Lung microvascular endothelial cell (primary cell): Measurements from ENCODE around the gene PPFIBP2. TPM values are rescaled to one million over a fixed set of nuclear protein-coding genes. Genes with fewer than 3 reads are reported as not detected.
A peak's percentile ranks its signal among the peaks of the same experiment; 100 is the strongest.

ENCODE experiments used
- DNase-seq, 2 donors: peaks; one replicate each; pipeline versions ENCODE4 v3.0.0 to v3.0.0-alpha.2; 2010; ENCODE audit warnings: low read depth in 2 of 2
- total RNA-seq: library from RNA; depleted of rRNA; stranded (reverse); fragments of >200 nt; gene quantifications from 2 replicates; pipeline ENCODE4 v1.2.1, GENCODE V29; 2014

PPFIBP2 gene
- 2.0 and 5.2 TPM in 2 replicates for total RNA-seq

DNA sequence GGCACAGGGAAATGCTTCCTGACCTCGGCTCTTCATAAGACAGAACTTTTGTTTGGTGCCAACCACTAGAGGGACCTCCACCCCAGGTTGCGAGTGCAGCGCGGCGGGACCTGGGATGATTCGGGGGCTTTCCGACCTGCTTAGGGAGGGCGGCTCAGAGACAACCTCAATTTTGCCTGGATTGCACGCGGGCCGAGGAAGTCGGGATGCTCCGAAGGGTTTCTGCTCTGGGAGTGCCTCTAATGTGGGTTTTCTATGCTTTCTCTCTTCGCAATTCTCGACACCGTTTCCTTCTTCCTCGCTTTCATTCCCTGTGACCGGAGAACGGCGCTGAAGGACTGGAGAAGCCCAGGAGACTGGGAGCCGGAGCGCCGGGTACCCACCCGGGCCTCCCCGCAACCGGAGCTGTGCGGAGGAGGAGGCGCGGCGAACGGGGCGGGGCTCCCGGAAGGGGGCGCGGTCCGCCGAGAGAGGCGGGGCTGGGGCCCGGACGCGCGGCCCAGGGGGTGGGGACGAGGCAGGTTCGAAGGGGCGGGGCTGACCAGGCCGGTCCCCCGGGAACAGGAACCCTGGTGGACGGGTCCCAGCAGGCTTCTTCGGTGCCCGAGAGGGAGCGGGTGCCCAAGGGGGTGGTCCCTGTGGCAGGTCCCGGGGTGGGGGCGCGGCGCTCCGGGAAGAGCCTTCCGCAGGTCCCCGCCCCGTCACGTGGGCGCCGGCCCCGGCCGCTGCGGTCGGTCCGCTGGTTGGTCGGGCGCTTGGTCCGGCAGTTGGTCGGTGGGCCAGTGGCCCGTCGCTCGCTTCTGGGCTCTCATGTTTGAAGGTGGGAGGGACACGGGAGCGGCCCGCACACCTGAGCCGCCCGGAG, at the start of gene PPFIBP2:
Gene PPFIBP2, plus strand, starts transcription at position 766 of the 865 bp plus-strand sequence. CDS start 35,477 bp downstream, outside the sequence.
- peak; percentile 65 to 69 for DNase-seq

DNA sequence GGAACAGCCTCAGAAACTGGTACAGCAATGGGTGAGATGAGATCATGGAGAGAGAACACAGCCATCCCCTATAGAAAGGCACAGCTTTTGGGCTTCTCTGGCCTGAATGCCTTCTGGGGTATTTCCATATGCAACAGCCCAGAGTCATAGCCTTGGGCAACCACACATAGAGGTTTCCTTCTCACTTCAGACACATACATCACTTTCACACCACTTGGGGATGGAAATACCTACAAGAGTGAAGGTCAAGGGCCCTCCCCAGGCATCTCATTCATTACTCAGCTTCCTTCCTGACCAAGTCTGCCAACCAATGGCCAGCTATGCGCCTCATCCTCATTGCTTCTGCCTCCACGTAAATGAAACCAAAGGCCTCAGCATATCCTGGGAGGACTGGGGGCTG, 46.1 kb upstream of the PPFIBP2 start:
- peak in 1 of 2 donors; percentile 67 for DNase-seq

DNA sequence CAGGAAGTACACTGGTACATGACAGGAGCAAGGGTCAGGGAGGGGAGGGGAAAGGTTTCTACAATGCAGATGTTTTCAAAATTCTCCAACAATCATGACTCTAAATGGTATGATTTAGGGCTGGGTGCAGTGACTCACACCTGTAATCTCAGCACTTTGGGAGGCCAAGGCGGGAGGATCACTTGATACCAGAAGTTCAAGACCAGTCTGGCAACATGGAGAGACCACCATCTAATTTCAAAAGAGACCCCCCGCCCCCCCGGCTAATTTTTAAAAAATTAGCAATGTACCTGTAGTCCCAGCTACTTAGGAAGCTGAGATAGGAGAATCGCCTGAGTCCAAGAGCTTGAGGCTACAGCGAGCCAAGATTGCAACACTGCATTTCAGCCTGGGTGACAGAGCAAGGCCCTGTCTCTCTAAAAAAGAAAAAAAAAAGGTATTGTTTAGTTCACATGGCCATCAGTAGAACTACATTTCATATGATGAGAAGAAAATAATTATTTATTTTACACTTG, 44.4 kb upstream of the PPFIBP2 start:
- no peak for DNase-seq

DNA sequence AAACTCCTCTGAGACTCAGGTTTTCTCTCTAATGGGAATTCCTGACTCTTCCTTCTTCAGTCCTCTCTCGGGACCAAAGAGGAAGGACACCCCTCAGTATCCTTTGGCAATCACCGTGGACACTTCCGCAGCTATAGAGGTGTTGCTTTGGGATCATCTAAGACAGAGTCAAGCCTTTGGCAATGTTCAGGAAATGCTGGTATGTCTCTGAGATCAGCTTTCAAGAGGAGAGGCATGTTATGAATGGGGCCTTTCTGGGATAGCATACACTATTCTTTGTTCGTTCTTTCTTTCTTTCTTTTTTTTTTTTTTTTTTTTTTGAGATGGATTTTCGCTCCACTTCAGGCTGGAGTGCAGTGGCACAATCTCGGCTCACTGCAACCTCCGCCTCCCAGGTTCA, 42.7 kb upstream of the PPFIBP2 start:
- DNase-seq = no peak

DNA sequence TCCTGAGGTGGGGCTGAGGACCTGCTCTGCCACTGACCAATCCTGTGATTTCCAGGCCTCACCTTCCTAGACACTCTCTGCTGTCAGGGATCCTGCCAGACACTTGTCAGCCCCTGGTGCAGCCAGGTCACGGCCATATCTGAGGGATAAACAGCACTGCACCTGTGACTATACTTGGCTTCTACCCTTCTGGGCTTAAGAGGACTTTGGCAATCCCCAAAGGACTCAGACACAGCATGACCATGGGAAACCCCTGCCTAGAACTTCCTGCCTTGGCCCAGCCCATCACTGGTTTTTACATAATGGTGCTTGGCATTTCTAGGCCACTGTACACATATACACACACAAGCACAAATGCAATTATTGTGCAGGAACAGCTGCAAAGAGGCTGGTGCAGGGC, 40.1 kb upstream of the PPFIBP2 start:
- DNase-seq = no peak

DNA sequence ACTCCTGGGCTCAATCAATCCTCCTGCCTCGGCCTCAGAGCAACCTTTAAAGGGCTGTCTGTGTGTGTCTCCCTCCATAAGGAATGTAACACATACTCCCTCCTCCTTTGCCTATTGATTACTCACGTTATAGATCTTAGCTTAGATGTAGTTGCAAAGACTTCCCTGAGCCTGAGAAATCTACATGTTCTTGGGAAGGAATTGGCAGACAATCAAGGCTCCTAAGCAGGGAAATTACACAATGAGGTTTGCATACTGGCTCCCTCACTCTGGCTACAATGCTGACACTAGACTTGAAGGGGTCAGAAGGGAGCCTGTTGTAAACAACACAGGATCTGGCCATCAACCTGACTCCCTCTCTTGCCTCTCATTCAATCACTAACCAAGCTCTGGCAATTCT, 33.7 kb upstream of the PPFIBP2 start:
- DNase-seq = no peak

DNA sequence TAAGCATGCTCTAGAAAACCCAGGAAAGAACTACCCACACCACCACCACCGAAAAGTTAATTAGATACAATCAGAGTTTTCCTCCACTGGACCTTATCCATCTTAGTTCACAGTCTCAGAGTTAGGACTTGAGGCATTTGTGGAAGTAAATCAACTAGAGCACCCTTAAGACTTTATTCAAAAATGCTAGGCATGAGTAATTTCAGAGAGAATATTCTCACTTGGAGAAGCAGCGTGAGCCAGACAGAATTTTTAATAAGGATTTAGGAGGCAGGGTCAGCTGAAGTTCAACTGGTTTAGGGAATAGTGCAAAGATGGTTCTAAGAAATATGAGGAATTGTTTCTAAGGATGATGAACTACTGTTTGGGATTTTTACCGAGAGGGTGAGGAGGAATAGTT, 29.7 kb upstream of the PPFIBP2 start:
- DNase-seq = no peak

DNA sequence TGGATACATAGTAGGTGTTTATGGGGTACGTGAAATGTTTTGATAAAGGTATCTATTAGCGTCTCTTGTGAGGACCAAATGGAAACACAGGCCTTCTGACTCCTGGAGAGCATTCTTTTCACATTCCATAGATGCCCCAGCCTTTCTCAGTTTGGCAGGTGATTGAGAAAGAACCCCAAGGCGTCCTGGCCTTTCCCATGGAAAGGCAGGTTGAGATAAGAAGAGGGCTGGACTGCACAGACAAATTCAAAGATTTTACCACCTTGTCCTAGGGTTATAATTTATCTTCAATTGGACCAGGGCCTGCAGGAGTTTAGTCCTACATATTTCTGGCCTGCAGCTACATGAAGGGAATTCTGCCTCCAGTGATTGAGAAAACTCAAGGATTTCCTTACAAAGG, 29.2 kb upstream of the PPFIBP2 start:
- DNase-seq = no peak

DNA sequence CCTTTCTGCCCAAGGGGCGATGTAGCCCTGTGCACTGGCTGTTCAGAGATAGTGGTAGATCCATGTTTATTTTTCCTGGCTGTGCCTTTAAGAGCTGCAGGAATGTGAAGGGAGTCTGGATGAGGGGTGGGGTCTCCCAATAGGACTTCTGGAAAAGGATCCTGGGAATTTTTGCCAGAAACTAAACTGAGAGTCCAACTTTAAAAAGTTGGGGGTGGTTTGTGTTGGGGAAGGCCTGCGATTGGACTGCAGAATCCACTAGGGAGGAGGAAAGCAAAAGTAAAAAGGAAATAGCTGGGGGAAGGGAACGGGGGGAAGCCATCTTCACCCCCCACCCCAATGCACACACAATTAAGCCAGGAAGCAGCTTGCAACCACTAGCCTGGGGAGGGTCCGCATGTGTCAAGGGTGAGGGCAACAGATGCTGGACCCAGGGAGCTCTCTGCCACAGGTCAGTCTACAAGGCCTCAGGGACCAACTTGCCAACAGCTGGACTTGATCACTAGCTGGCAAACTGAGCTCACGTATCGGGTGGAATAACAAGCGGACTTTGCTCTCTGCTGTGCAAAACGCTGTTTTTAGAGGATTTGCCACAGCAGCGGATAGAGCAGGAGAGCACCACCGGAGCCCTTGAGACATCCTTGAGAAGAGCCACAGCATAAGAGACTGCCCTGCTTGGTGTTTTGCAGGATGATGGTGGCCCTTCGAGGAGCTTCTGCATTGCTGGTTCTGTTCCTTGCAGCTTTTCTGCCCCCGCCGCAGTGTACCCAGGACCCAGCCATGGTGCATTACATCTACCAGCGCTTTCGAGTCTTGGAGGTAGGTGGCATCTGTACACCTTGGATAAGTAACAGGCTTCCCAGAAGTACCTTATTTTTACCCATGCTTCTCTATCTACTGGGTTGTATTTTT, 28.4 kb upstream of the PPFIBP2 start, which contains the start of gene OLFML1:
Gene OLFML1, plus strand, starts transcription at position 321 of the 912 bp plus-strand sequence. Its CDS starts 370 bp downstream, at position 691.
- no peak for DNase-seq

DNA sequence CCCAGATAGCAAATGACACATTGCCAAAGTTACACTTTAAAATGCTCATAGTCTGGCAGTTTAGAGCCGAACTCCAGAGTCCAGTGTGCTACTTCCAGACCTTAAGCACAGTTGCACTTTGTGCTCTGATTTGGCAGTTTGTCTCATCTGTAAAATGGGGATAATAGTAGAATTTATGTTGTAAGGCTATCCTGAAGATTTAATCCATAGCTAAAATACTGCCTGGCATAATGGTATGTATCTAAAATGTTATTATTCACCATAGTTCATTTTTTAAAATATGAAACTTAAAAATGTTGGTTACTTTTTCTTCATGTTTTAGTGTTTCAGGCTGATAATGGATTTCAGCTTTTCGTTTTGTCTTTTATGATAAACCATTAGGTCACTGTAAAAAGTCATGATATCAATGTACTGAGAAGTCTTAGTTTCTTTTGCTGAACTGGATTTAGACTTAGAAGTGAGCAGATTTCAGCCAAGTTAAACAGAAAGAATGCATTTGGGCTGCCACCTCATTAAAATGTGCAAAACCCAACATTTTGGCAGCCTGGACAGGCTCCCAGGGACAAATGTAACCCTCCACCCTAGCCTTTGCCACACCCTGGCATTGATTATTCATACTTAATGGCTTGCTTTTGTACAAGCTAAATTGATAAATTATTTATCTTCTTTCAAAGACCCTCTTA, 27.6 kb upstream of the PPFIBP2 start:
- no peak for DNase-seq

DNA sequence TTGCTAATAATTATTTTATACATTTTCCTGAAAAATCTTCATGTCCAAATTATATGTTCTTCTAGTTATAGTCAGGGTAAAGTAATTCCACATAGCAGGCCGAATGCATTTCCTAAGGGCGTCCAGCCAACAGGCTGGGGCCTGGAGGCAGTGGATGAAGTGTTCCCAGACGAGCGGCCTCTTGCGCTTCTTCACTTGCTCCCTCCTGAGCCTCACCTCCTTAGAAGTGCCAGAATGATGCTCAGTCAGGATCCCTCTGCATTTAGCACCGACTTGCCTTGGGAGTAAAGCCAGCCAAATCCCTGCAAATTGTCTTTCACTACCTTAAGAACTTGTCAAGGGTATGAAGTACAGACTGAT, 27.0 kb upstream of the PPFIBP2 start:
- no peak for DNase-seq

DNA sequence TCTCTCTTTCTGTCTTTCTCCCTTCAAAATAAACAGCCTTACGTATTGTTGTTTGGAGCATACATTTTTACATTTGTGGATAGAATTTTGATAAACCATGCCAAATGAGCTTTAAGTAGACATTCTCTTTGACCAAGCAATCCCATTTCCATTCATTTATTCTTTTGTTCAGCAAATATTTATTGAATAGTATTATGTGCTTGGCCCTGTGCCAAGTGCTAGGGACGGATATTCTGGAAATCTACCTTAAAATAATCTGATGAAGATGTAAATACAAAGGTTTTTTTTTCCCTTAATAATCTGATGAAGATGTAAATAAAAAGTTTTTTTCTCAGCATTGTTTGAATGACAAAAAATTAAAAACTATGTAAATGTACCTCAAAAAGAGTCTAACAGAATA, 26.4 kb upstream of the PPFIBP2 start:
- no peak for DNase-seq

DNA sequence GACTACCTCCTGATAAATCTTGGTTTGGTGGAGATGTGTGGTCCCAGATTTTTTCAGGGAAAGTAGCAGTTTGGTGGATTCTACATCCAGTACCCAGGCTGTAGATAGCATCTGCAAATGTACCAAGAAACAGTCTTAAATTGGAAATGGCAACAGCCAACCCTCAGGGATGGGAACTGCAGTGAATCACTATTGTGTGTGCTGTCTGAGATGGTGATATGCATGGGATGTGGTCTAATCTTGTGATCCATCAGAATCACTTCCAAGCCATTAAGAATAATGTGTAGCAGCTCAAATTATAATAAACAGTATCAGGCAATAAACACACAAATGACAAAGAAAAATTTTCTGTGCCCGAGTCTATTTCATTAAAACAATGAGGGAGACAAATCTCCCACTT, 25.1 kb upstream of the PPFIBP2 start:
- DNase-seq = no peak

DNA sequence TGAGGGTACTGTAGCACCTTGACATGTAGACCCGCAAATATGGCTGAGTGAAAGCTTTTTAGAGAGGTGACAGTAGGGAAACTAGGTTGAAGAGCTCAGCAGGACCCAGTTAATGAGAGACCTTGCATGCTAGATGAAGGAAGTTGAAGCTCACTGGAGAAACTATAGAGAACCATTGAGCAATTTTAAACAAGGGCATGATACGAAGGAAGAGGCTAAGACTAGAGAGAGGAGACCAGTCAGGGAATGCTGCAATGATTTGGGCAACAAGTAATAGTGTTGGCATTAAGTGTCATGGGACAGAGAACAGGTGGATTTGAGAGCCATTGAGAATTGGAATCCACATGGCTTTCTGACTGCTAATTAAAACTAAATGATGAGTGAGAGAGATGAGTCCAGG, 24.4 kb upstream of the PPFIBP2 start:
- DNase-seq = no peak

DNA sequence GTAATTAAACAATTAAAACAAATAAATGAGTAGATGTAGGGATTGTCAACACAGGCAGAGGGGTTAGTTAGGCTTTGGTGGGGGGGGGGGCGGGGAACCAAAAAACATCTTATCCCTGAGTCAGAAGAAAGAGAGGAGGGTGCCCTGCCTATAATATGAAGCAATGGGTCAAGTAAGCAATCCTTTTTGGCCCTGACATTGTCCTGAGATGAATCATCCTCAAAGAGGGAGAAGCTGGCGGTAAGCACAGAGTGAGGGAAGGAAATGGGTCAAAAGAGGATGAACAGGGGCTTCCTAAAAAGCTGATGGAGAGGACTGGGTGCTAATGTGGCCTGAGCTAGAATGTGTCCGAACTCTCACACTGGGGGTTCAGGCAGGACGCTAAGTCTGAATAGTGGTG, 23.7 kb upstream of the PPFIBP2 start:
- DNase-seq = no peak

DNA sequence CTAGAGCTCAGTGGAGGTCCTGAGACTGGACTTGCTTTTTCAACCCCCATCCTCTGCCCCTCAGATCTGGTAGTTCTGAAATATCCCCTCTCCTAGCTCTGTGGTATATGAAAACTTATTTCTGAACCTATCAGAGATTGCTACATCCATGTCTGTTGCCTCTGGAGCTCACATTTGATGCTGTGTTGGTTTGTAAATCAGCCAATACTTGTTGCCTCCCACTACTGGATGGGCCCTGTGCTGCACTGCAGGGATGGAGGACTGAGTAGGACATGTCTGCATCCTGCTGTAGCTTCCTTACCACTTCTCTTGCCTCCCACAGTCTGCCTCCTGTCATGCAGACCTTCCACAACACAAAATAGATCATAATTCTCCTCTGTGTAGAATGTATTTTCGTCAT, 23.3 kb upstream of the PPFIBP2 start:
- DNase-seq = no peak

DNA sequence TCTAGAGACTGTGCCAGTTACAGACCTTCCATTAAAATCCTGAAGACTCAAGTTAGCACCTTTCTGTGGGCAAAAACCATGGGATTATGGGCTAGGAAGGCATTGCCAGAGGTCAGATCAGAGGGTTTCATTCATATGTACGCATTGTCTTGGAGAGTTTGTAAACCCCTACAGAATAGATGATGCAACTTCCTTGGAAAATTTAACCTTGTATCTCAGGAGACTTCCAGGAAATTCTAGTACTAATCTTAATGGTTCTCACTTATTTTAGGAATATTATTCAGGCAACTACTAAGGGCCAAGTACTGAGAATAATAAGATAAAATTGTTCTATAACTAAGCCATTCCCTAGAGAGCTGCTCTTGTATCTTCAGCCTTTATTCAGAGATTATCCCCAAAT, 21.5 kb upstream of the PPFIBP2 start:
- DNase-seq = no peak

DNA sequence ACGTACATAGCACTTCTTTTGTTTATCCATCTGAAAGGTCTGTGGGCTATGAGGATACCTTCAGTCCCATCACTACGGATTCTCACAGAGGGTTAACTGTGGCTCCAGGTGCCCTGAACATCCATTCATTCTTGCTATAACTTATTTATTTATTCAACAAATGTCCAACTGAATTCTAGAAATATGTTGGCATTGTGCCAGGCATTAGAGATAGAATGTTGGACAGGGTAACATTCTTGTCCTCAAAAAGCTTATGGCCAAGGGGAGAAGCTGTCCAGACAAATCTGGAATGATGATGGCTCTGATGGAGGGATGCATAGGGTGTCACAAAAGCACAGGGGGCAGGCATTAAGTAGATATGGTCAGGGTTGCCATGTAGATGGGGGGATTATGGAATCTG, 20.1 kb upstream of the PPFIBP2 start:
- DNase-seq = no peak

DNA sequence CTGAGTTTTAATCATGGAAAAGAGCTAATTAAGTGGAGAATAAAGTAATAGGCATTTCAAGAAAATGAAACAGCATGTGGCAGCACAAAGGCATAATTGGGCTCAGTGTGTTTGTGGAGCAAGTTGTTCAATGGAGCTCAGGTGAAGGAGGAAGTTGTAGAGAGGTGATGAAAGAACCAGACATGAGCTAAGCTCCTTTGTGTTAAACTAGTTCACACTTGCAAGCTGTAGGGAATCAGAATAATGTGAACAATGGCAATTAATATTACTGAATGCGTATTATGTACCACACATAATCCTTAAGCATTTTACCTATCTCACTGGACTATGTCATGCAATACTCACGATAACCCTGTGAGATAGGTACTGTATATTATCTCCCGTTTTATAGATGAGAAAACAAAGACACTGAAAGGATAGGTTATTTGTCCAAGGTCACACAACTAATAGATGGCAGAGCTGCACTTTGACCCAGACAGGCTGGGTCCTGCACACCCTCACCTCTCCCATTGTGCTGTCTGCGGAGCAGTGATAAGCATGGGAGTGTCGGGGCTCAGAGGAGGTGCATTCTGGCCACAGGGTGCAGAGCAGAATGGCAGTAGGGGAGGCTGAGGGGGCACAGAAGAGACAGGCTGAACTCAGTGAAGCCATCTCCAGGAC, 19.6 kb upstream of the PPFIBP2 start:
- DNase-seq = no peak

DNA sequence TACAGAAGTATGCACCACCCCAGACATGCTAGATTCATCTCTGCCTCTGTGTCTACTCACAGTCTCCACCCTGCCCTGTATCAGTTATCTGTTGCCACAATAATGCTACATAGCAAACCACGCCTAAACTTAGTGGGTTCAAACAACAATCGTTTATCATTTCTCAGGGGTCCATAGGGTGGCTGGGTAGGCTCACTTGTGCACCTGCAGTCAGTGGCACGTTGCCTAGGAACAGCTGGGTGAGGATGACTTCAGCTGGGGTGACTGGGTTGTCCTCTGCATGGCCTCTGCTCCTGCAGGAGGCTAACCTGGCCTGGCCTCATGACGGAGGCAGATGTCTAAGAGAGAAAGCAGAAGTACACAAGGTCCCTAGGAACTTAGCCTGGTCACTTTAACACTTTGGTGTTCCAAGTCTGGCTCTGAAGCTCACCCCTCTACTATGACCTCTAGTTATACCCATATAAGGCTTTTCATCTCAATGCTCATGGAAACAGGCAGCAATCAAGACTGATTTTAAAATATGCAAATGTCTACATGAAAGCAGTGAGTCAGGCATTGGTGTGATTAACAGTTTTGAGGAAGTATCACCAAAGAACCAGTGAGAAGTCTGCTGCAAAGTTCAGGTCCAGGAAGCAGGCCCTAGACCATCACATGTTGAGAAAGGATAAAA, 17.8 kb upstream of the PPFIBP2 start:
- no peak for DNase-seq

DNA sequence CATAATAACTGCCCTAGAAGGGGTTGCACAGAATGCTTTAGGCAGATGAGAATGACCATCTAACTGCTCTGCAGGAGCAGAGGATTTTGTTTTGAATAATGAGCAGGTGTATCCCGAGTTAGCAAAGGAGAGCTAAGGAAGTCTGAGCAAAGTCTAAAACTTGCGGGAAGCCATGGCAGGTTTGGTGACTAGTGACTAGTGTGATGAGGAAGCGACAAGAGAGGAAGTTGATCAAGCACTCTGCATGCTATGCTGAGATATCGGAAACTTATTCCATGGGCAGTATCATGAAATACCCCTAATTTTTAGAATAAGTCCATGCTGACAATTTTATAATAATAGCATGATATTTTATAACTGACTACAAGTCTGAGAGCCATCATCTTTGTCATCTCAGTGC, 15.6 kb upstream of the PPFIBP2 start:
- no peak for DNase-seq
